Natural killer cell (primary cell): ENCODE results near the gene MYLK3. TPM values are rescaled to one million over a fixed set of nuclear protein-coding genes. Genes with fewer than 3 reads are reported as not detected.

Experiments used
- ATAC-seq, 3 donors: fragments of 150-1000 bp in 2 of 3; fragments of 200-7000 bp in 1 of 3; cut with Tn5 transposase; 1 replicate in 1 of 3; 2 replicates in 2 of 3; pipeline ENCODE4 v1.10.0; 2021; ENCODE audit warnings: mild to moderate bottlenecking in 2 of 3, moderate library complexity in 2 of 3
- DNase-seq, 2 donors: peaks; one replicate each; pipeline versions ENCODE4 v3.0.0 to v3.0.0-alpha.2; 2013 to 2021; ENCODE audit warnings: mixed read lengths in 1 of 2
- H3K27ac ChIP-seq: one replicate; pipeline ENCODE4 v1.5.1; 2013; ENCODE audit warnings: mild to moderate bottlenecking, low read length
- H3K27me3 ChIP-seq: one replicate; pipeline ENCODE4 v1.6.1; 2013; ENCODE audit warnings: low read length; ENCODE audit not compliant: control insufficient read depth, insufficient read depth
- H3K36me3 ChIP-seq: one replicate; pipeline ENCODE4 v1.6.1; 2013; ENCODE audit warnings: low read length; ENCODE audit not compliant: control insufficient read depth, insufficient read depth
- H3K4me1 ChIP-seq: one replicate; pipeline ENCODE4 v1.6.1; 2013; ENCODE audit warnings: low read length; ENCODE audit not compliant: control insufficient read depth, insufficient read depth
- H3K4me3 ChIP-seq: one replicate; pipeline ENCODE4 v1.5.1; 2013; ENCODE audit warnings: low read length
- H3K9me3 ChIP-seq: one replicate; pipeline ENCODE4 v1.6.1; 2013; ENCODE audit warnings: low read length; ENCODE audit not compliant: control insufficient read depth, insufficient read depth
- H3K27ac Mint-ChIP-seq, 2 donors: one replicate each; pipeline ENCODE4 v1.8.0; 2022; ENCODE audit warnings: mild to moderate bottlenecking in 2 of 2, mixed read lengths in 2 of 2, moderate library complexity in 1 of 2
- H3K27me3 Mint-ChIP-seq, 2 donors: one replicate each; pipeline ENCODE4 v1.8.0; 2022; ENCODE audit warnings: low read depth in 2 of 2, mixed read lengths in 2 of 2
- H3K36me3 Mint-ChIP-seq: one replicate; pipeline ENCODE4 v1.8.0; 2022; ENCODE audit warnings: mixed read lengths
- H3K4me1 Mint-ChIP-seq, 2 donors: one replicate each; pipeline ENCODE4 v1.8.0; 2022; ENCODE audit warnings: mixed read lengths in 2 of 2
- H3K4me3 Mint-ChIP-seq: one replicate; pipeline ENCODE4 v1.8.0; 2022; ENCODE audit warnings: mild to moderate bottlenecking, moderate library complexity, mixed read lengths
- H3K9me3 Mint-ChIP-seq, 2 donors: one replicate each; pipeline ENCODE4 v1.8.0; 2022; ENCODE audit warnings: mixed read lengths in 2 of 2
- WGBS: methylation state at CpG from one replicate; pipeline ENCODE4 v1.1.7; 2013; ENCODE audit warnings: missing lambda C conversion rate; ENCODE audit not compliant: insufficient coverage; 5-methylcytosine and 5-hydroxymethylcytosine counted together
- intact Hi-C: fragments of 100-400 bp; cut with micrococcal nuclease; formaldehyde crosslinking; loops from one replicate; pipeline ENCODE4 v1.14.2; 2022
- total RNA-seq, 4 donors: library from RNA; stranded (reverse); fragments of 120-200 nt in 1 of 4; gene quantifications; one replicate each; pipeline versions ENCODE4 v1.2.3 to v1.2.4, GENCODE V29; 2013 to 2022
- TF ChIP-seq, protein P1 (sequence below): fragments of 200-600 bp; IDR thresholded peaks from one replicate; pipeline ENCODE4 v1.8.0; 2022; ENCODE audit warnings: antibody characterized with exemption

MYLK3 gene
- total RNA-seq, 3 donors from 2014 or later (not counting 1 experiment from before 2014, with no cell fraction given): 0.42 to 0.73 TPM; not detected in 1

DNA sequence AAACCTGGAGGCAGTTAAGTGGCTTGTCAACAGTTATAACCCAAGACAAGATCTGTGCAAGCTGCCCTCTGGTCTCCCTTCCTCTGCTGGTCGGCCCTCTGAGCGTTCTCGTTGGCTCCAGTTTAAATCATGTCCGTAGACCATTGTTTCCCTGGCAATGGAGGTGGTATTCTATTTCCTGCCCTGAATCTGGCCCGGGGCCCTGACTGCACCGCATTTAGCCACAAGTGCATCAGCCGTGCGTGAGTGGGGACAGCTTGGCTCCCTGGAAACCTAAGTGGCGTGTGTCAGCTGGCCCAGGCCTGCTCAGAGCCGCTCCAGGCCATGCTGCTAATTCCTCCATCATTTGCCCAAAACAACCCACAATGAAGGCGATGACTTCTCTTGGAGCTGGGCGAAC is 15.0 kb upstream of the MYLK3 start:
- no peaks in the 10 kb centered on the region for H3K9me3 Mint-ChIP-seq
- no peak overlapping the region for H3K27ac ChIP-seq
- H3K27me3 Mint-ChIP-seq: peaks cover 0 to 3% of the 10 kb centered on the region in 2 donors
- TF ChIP-seq, protein P1, sequence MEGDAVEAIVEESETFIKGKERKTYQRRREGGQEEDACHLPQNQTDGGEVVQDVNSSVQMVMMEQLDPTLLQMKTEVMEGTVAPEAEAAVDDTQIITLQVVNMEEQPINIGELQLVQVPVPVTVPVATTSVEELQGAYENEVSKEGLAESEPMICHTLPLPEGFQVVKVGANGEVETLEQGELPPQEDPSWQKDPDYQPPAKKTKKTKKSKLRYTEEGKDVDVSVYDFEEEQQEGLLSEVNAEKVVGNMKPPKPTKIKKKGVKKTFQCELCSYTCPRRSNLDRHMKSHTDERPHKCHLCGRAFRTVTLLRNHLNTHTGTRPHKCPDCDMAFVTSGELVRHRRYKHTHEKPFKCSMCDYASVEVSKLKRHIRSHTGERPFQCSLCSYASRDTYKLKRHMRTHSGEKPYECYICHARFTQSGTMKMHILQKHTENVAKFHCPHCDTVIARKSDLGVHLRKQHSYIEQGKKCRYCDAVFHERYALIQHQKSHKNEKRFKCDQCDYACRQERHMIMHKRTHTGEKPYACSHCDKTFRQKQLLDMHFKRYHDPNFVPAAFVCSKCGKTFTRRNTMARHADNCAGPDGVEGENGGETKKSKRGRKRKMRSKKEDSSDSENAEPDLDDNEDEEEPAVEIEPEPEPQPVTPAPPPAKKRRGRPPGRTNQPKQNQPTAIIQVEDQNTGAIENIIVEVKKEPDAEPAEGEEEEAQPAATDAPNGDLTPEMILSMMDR: no peak
- H3K27ac Mint-ChIP-seq: no peak overlapping the region
- H3K36me3 Mint-ChIP-seq: no peaks in the 10 kb centered on the region
- 68% methylated on average over 12 of the region's 12 CpGs for WGBS
- no peaks in the 10 kb centered on the region for H3K9me3 ChIP-seq
- H3K4me1 Mint-ChIP-seq: no peaks in the 10 kb centered on the region
- H3K4me3 ChIP-seq: no peak overlapping the region
- no peak for ATAC-seq
- H3K36me3 ChIP-seq: no peaks in the 10 kb centered on the region
- H3K27me3 ChIP-seq: no peaks in the 10 kb centered on the region
- no peak for DNase-seq
- no peaks in the 10 kb centered on the region for H3K4me1 ChIP-seq
- H3K4me3 Mint-ChIP-seq: no peak overlapping the region
- intact Hi-C loops: no loop called here

DNA sequence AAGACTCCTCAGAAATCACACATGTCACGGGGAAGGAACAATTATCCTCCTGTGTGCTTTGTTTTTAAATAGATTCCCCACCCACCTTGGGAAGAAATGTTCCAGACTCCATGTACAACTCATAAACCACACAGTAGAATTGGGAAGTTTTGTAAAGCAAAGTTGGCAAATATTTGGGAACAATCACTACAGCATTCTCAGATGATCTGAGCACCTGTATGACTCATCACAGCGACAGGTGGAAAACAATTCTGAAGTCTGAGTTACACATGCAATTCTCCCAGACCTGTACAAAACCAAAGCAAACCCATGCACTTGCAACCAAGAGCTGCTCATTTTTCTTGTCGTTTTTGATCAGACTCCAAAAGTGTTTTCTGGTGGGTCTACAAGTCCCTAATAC is 14.4 kb upstream of the MYLK3 start:
- TF ChIP-seq, protein P1: no peak
- no peak for ATAC-seq
- no peak overlapping the region for H3K4me3 ChIP-seq
- Mint-ChIP-seq H3K36me3 (no peaks in the 10 kb centered on the region), H3K4me1 (no peaks in the 10 kb centered on the region), H3K9me3 (no peaks in the 10 kb centered on the region), H3K27ac (no peak overlapping the region), H3K4me3 (no peak overlapping the region), H3K27me3 (peaks cover 0 to 3% of the 10 kb centered on the region in 2 donors)
- no peaks in the 10 kb centered on the region for H3K4me1 ChIP-seq
- no peaks in the 10 kb centered on the region for H3K27me3 ChIP-seq
- H3K27ac ChIP-seq: no peak overlapping the region
- 86% methylated on average over 2 of the region's 3 CpGs for WGBS
- no peak for DNase-seq
- H3K9me3 ChIP-seq: no peaks in the 10 kb centered on the region
- intact Hi-C loops: no loop called here
- H3K36me3 ChIP-seq: no peaks in the 10 kb centered on the region

DNA sequence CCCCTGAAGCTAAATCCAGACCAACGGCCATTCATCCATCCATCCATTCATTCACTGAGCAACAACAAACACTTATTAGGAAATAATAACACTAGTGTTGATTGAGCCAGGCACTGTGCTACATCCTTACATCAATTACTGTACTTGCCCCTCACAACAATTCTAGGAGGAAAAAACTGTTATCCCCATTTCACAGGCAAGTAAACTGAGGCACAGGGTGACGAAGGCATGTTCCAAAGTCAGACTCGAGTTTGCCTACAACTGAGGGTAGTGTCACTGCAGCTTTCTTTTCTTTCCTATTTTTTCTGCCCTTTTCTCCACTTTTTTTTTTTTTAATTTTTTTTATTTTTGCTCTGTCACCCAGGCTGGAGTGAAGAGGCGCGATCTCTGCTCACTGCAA is 11.2 kb upstream of the MYLK3 start:
- intact Hi-C loops: no loop called here
- DNase-seq (no peak), ATAC-seq (no peak)
- Mint-ChIP-seq H3K4me3 (no peak overlapping the region), H3K27me3 (peaks cover 0 to 3% of the 10 kb centered on the region in 2 donors), H3K4me1 (no peaks in the 10 kb centered on the region), H3K9me3 (no peaks in the 10 kb centered on the region), H3K36me3 (no peaks in the 10 kb centered on the region), H3K27ac (no peak overlapping the region)
- H3K36me3 ChIP-seq: no peaks in the 10 kb centered on the region
- no peaks in the 10 kb centered on the region for H3K27me3 ChIP-seq
- no peak overlapping the region for H3K27ac ChIP-seq
- H3K4me3 ChIP-seq: no peak overlapping the region
- TF ChIP-seq, protein P1: no peak
- no peaks in the 10 kb centered on the region for H3K9me3 ChIP-seq
- no peaks in the 10 kb centered on the region for H3K4me1 ChIP-seq
- WGBS: 86% methylated on average over 5 of the region's 5 CpGs

DNA sequence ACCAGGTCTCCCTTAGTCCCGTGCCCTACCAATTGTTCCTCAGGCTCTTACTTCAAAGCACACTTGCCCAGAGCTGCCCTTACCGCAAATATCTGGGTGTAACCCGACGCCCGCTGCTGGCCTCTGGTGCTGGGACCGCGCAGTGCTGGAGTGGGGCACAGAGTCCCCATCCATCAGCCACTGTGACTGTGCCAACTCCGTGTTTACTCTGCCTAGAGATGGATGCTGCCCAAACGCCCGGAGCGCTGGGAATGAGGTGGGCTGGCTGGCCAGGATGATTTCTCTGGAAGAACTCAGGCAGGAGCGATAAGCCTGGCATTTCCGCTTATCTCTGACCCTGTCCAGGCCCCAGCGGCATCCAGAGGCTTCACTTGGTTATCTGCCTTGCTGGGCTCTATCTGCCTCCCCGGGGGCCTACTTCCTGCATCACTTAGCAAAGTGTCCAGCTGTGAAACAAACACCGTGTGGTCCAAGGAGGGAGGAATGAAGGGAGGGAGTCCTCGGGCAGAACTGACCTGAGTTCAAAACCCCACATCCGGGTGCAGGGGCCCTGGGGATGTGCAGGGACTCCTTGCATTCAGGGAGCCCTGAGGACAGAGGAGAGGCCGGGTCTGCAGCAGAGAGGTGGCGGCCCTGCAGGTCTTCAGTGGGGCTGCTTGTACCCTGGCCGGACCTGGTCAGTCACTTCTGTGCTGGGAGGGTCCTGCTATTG is 9.4 kb upstream of the MYLK3 start:
- Histone ChIP-seq H3K27ac (no peak overlapping the region), H3K4me3 (no peak overlapping the region), H3K36me3 (no peaks in the 10 kb centered on the region), H3K9me3 (no peaks in the 10 kb centered on the region), H3K4me1 (no peaks in the 10 kb centered on the region), H3K27me3 (no peaks in the 10 kb centered on the region)
- DNase-seq (no peak), ATAC-seq (peak in 1 of 3 donors; percentile 39)
- intact Hi-C loops: no loop called here
- Mint-ChIP-seq H3K4me1 (no peaks in the 10 kb centered on the region), H3K27ac (no peak overlapping the region), H3K27me3 (no peaks in the 10 kb centered on the region), H3K9me3 (no peaks in the 10 kb centered on the region), H3K36me3 (no peaks in the 10 kb centered on the region), H3K4me3 (no peak overlapping the region)
- 85% methylated on average over 21 of the region's 21 CpGs for WGBS
- TF ChIP-seq, protein P1: no peak
